ENCODE measurements around the gene AIRE. TPM values are rescaled to one million over a fixed set of nuclear protein-coding genes. Genes with fewer than 3 reads are reported as not detected.
"Not testable (repeated sequence)": the region's sequence is repeated elsewhere in the genome, so short reads cannot be mapped to it uniquely, and the experiment has no call there.

AIRE gene
- polyA plus RNA-seq, 2 donors, result 0.01 to 0.06 TPM

DNA sequence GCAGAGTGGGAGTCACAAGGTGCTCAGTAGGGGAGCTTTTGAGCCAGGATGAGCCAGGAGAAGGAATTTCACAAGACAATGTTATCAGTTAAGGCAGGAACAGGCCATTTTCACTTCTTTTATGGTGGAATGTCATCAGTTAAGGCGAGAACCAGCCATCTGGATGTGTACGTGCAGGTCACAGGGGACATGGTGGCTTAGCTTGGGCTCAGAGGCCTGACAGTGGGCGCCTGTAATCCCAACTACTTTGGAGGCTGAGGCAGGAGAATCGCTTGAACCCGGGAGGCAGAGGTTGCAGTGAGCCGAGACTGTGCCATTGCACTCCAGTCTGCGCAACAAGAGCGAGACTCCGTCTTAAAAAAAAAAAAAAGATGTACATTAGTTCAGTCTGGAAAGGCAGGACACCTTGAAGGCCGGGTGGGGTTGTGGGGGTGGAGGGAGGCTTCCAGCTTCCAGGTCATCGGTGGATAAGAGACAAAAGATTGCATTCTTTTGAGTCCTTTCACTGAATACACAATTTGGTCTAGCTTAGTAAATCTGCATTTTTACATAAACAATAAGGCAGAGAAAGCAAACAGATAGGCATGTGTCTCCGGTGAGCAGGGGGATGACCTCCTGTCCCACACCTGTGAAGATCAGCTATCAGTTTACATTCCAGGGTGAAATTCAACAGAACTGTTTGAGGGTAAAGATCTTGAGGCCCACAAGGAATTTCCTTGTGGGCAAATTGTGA, 56.2 kb downstream of the AIRE start:
- H3K9me3 ChIP-seq (ENCODE audit: control insufficient read depth in 2 of 2, insufficient read depth in 1 of 2, low read depth in 1 of 2, low read length in 1 of 2); H3K36me3 ChIP-seq (ENCODE audit: control insufficient read depth in 2 of 2, insufficient read depth in 2 of 2, low read length in 1 of 2); H3K4me3 ChIP-seq (ENCODE audit: low read depth in 1 of 2, low read length in 2 of 2); H3K27me3 ChIP-seq (ENCODE audit: control insufficient read depth in 1 of 2, insufficient read depth in 2 of 2, low read length in 2 of 2); H3K27ac ChIP-seq (ENCODE audit: low read depth in 2 of 2, low read length in 1 of 2); H3K4me1 ChIP-seq (ENCODE audit: control insufficient read depth in 2 of 2, insufficient read depth in 2 of 2, low read length in 1 of 2): not testable (repeated sequence)
- WGBS, 2 donors, result 63 to 67% methylated on average over 12 of the region's 12 CpGs

DNA sequence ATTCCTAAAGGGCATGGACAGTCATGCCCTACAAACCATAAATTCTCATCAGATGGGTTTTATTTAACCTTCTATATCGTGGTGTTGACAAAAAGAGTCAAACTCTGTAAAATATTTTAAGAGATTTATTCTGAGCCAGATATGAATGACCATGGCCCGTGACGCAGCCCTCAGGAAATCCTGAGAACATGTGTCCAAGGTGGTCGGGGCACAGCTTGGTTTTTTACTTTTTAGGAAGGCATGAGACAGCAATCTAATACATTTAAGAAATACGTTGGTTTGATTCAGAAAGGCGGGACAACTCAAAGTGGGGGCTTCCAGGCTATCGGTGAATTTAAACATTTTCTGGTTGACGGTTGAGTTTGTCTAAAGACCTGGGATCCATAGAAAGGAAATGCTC, 57.3 kb downstream of the AIRE start:
- 78 to 80% methylated on average over 8 of the region's 8 CpGs for WGBS, 2 donors
- not testable (repeated sequence) for H3K27ac ChIP-seq (ENCODE audit: low read depth in 2 of 2, low read length in 1 of 2); H3K36me3 ChIP-seq (ENCODE audit: control insufficient read depth in 2 of 2, insufficient read depth in 2 of 2, low read length in 1 of 2); H3K9me3 ChIP-seq (ENCODE audit: control insufficient read depth in 2 of 2, insufficient read depth in 1 of 2, low read depth in 1 of 2, low read length in 1 of 2); H3K4me3 ChIP-seq (ENCODE audit: low read depth in 1 of 2, low read length in 2 of 2); H3K4me1 ChIP-seq (ENCODE audit: control insufficient read depth in 2 of 2, insufficient read depth in 2 of 2, low read length in 1 of 2); H3K27me3 ChIP-seq (ENCODE audit: control insufficient read depth in 1 of 2, insufficient read depth in 2 of 2, low read length in 2 of 2)

DNA sequence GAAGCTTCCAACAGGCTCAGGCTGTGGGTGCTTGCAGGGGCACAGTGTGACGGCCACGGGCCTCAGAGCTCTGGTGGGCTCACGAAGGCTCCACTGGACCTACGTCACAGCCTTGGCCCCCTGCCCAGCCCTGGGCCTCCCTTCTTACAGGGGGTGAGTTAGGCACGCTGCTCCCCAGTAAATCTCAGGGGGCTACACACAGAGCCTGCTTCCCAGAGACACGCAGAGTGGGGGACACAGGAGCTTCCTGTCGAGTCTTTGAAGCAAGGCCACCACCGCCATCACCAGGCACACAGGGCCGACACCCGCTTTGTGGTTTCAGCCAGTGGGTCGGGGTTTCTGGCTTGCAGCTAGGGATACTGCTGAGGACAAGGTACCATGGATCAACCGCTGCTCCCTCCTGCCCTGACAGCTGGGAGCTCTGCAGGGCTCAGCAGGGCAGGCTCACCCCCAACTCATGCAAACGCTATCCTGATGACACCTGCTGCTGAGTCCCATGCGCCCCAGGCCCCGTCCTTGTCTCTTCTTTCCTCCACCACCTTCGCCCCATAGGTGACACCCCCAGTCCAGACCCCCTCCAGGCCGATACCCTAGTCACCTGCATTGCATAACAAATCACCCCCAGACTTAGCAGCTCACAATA, 59.0 kb downstream of the AIRE start:
- Histone ChIP-seq H3K9me3 (ENCODE audit: control insufficient read depth in 2 of 2, insufficient read depth in 1 of 2, low read depth in 1 of 2, low read length in 1 of 2) (no peaks in the 10 kb centered on the region), H3K36me3 (ENCODE audit: control insufficient read depth in 2 of 2, insufficient read depth in 2 of 2, low read length in 1 of 2) (no peaks in the 10 kb centered on the region), H3K4me1 (ENCODE audit: control insufficient read depth in 2 of 2, insufficient read depth in 2 of 2, low read length in 1 of 2) (no peaks in the 10 kb centered on the region), H3K27me3 (ENCODE audit: control insufficient read depth in 1 of 2, insufficient read depth in 2 of 2, low read length in 2 of 2) (peaks cover 0 to 2% of the 10 kb centered on the region in 2 donors), H3K4me3 (ENCODE audit: low read depth in 1 of 2, low read length in 2 of 2) (no peak overlapping the region), H3K27ac (ENCODE audit: low read depth in 2 of 2, low read length in 1 of 2) (no peak overlapping the region)
- WGBS, 2 donors, result 78 to 84% methylated on average over 17 of the region's 17 CpGs

DNA sequence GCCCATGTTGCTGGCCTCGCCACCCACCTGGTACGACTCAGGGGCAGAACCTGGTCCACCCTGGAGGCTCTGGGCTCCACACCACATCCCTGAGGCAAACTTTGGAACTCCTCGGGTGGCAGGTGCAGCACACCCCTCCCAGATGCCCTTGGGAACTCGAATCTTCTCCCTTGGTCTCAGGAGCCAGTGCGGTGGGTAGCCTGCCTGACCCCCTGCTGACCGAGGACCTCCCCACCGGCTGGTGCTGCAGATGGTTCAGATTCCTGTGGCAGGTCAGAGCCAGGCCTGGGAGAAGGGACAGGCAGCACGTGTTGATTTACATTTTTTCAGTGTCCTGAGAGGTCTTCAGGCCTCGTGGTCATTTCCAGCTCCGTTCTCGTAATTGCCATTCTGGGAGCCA, 59.8 kb downstream of the AIRE start:
- Histone ChIP-seq H3K4me3 (ENCODE audit: low read depth in 1 of 2, low read length in 2 of 2) (no peak overlapping the region), H3K36me3 (ENCODE audit: control insufficient read depth in 2 of 2, insufficient read depth in 2 of 2, low read length in 1 of 2) (no peaks in the 10 kb centered on the region), H3K27ac (ENCODE audit: low read depth in 2 of 2, low read length in 1 of 2) (no peak overlapping the region), H3K9me3 (ENCODE audit: control insufficient read depth in 2 of 2, insufficient read depth in 1 of 2, low read depth in 1 of 2, low read length in 1 of 2) (no peaks in the 10 kb centered on the region), H3K27me3 (ENCODE audit: control insufficient read depth in 1 of 2, insufficient read depth in 2 of 2, low read length in 2 of 2) (peaks cover 2 to 6% of the 10 kb centered on the region in 2 donors), H3K4me1 (ENCODE audit: control insufficient read depth in 2 of 2, insufficient read depth in 2 of 2, low read length in 1 of 2) (peaks cover 2 to 4% of the 10 kb centered on the region in 2 donors)
- WGBS, 2 donors, result 54 to 62% methylated on average over 11 of the region's 11 CpGs

DNA sequence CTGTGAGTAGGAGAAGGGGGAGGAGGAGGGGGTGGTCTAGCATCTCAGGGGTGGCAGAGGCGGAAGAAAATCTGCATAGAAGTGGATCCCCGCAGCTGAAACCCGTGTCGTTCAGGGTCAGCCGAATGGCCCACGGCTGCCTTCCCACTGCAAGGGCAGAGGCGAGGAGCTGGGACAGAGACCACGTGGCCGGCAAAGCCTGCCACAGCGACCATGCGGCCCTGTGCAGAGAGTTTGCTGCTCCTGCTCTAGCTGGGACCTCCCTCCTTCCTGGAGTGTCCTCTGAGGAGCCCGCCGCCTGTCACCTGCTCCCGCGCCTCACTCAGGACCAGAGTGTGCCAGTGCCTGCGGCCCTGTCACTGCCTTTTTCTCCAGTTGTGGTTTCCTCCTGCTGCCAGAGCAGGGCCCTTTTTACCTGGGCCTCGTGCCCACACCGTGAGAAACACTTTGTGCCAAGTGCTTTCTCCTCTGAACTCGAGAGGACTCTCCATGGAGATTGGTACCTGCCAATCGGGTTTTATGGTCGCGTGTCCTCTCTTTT, 62.3 kb downstream of the AIRE start:
- Histone ChIP-seq H3K4me3 (ENCODE audit: low read depth in 1 of 2, low read length in 2 of 2) (no peak overlapping the region), H3K9me3 (ENCODE audit: control insufficient read depth in 2 of 2, insufficient read depth in 1 of 2, low read depth in 1 of 2, low read length in 1 of 2) (no peaks in the 10 kb centered on the region), H3K4me1 (ENCODE audit: control insufficient read depth in 2 of 2, insufficient read depth in 2 of 2, low read length in 1 of 2) (peaks cover 2 to 4% of the 10 kb centered on the region in 2 donors), H3K27me3 (ENCODE audit: control insufficient read depth in 1 of 2, insufficient read depth in 2 of 2, low read length in 2 of 2) (peaks cover 2 to 6% of the 10 kb centered on the region in 2 donors), H3K36me3 (ENCODE audit: control insufficient read depth in 2 of 2, insufficient read depth in 2 of 2, low read length in 1 of 2) (no peaks in the 10 kb centered on the region), H3K27ac (ENCODE audit: low read depth in 2 of 2, low read length in 1 of 2) (no peak overlapping the region)
- WGBS, 2 donors, result 42 to 47% methylated on average over 22 of the region's 22 CpGs

Other genes starting within 250 kb of the AIRE start
- 1 to 10 TPM; 2.2 to 3.2 TPM for gene PWP2, start 178.5 kb upstream of the AIRE start, polyA plus RNA-seq
- 1 to 10 TPM; 4.8 to 7.5 TPM for gene GATD3, start 152.2 kb upstream of the AIRE start, polyA plus RNA-seq
- gene ICOSLG, start 44.9 kb upstream of the AIRE start, polyA plus RNA-seq, result 1 to 10 TPM; 2.6 to 3.7 TPM
- not detected for gene DNMT3L, start 24.0 kb upstream of the AIRE start, polyA plus RNA-seq
- 10 to 100 TPM; 85.7 to 96.4 TPM for gene PFKL, start 14.2 kb downstream of the AIRE start, polyA plus RNA-seq
- gene CFAP410, start 53.5 kb downstream of the AIRE start, polyA plus RNA-seq, result 10 to 100 TPM; 13.9 to 19.1 TPM
- gene TRPM2, start 67.7 kb downstream of the AIRE start, polyA plus RNA-seq, result 1 to 10 TPM; 1.2 to 1.7 TPM
- gene LRRC3, start 169.6 kb downstream of the AIRE start, polyA plus RNA-seq, result under 1 TPM; 0.63 to 0.93 TPM